Testis (tissue), 3 donors: ENCODE results near the gene TNFRSF1A. TPM values are rescaled to one million over a fixed set of nuclear protein-coding genes. Genes with fewer than 3 reads are reported as not detected.
"Not testable (repeated sequence)": the region's sequence is repeated elsewhere in the genome, so short reads cannot be mapped to it uniquely, and the experiment has no call there.

Source experiments
- DNase-seq: peaks from one replicate; pipeline ENCODE4 v3.0.0-alpha.2; 2019
- H3K27ac ChIP-seq, 2 donors: fragments of 200-600 bp; sonication (generic); one replicate each; pipeline ENCODE4 v1.5.1; 2019
- H3K27me3 ChIP-seq: fragments of 200-600 bp; sonication (generic); one replicate; pipeline ENCODE4 v1.5.1; 2019
- H3K36me3 ChIP-seq: fragments of 200-600 bp; sonication (generic); one replicate; pipeline ENCODE4 v1.5.1; 2017; ENCODE audit warnings: low read depth; ENCODE audit errors: missing control alignments
- H3K4me1 ChIP-seq: fragments of 200-600 bp; sonication (generic); one replicate; pipeline ENCODE4 v1.5.1; 2019
- H3K4me3 ChIP-seq, 2 donors: fragments of 200-600 bp; sonication (generic); one replicate each; pipeline ENCODE4 v1.5.1; 2017 to 2019
- H3K9me3 ChIP-seq: fragments of 200-600 bp; sonication (generic); one replicate; pipeline ENCODE4 v1.5.1; 2017
- POLR2A ChIP-seq: fragments of 450-650 bp; IDR thresholded peaks from one replicate; pipeline ENCODE4 v1.6.1; 2017; ENCODE audit warnings: antibody characterized with exemption, mild to moderate bottlenecking, moderate library complexity
- WGBS, 2 donors: methylation state at CpG; one replicate each; pipeline ENCODE4 v1.1.5; 2018; 5-methylcytosine and 5-hydroxymethylcytosine counted together
- intact Hi-C: fragments of 100-400 bp; cut with DNase I; formaldehyde crosslinking; loops from one replicate; pipeline ENCODE4 v1.15.1; 2023; ENCODE audit warnings: low total_unique reads
- polyA plus RNA-seq: library from polyadenylated mRNA; stranded (reverse); fragments of 350-450 nt; fragmentation: Illumina TruSeq; extraction: RNeasy Lipid Tissue Mini Kit (QIAGEN cat#74804); gene quantifications from one replicate; pipeline ENCODE4 v1.2.3, GENCODE V29; 2014; ENCODE audit warnings: low read depth, low replicate concordance; ENCODE audit not compliant: insufficient read depth
- total RNA-seq, 2 donors: library from RNA; depleted of rRNA; stranded (reverse); fragments of >200 nt; gene quantifications; one replicate each; pipeline ENCODE4 v1.2.3, GENCODE V29; 2016
- TF ChIP-seq, protein P1 (sequence below), 3 experiments: fragments of 450-650 bp in 2 of 3; fragments of 200-600 bp in 1 of 3; sonication (generic) in 1 of 3; IDR thresholded peaks; one replicate each; pipeline ENCODE4 v1.5.1; 2016 to 2019; ENCODE audit warnings: antibody characterized with exemption in 3 of 3, mild to moderate bottlenecking in 2 of 3, moderate library complexity in 1 of 3

The TNFRSF1A gene
- total and polyA plus RNA-seq, 3 donors from 2014 or later, result 59.8 to 106 (median 94.6) TPM

DNA sequence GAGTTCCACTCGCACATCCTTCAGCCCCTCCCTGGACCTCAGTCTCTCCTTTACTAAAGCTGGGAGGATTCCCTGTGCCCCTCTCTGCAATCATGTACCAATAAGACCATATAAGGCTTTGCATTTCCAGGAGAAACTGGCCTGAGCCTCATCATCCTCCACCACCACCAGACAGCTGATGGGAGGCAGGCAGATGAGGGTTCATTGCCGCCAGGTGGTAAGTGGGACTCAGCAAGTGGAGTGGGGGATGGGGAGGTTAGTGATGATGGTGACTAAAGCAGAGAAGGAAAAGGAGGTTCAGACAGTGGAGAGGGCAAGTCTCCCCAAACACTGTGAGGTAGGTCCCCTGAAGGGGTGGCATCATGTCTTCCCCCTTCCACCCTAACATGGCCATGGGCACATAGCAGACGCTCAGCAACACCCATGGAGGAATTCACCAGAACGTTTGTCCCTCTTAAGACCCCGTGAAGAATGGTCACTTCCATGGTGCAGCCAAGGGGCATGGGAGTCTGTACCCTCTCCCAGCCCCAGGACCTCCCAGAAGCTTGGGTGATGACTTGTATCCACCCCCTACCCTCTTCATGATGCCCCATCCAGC lies 4.5 kb upstream of the TNFRSF1A start:
- WGBS, 2 donors, result 85 to 96% methylated on average over 5 of the region's 5 CpGs
- Histone ChIP-seq H3K4me3 (no peak overlapping the region), H3K27me3 (no peaks in the 10 kb centered on the region), H3K36me3 (no peaks in the 10 kb centered on the region), H3K4me1 (peaks cover 39% of the 10 kb centered on the region), H3K9me3 (no peaks in the 10 kb centered on the region), H3K27ac (peak overlapping the region in 1 of 2 donors; percentile 80)
- no peak for DNase-seq
- TF ChIP-seq, protein P1, sequence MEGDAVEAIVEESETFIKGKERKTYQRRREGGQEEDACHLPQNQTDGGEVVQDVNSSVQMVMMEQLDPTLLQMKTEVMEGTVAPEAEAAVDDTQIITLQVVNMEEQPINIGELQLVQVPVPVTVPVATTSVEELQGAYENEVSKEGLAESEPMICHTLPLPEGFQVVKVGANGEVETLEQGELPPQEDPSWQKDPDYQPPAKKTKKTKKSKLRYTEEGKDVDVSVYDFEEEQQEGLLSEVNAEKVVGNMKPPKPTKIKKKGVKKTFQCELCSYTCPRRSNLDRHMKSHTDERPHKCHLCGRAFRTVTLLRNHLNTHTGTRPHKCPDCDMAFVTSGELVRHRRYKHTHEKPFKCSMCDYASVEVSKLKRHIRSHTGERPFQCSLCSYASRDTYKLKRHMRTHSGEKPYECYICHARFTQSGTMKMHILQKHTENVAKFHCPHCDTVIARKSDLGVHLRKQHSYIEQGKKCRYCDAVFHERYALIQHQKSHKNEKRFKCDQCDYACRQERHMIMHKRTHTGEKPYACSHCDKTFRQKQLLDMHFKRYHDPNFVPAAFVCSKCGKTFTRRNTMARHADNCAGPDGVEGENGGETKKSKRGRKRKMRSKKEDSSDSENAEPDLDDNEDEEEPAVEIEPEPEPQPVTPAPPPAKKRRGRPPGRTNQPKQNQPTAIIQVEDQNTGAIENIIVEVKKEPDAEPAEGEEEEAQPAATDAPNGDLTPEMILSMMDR (IDR thresholded peaks at IDR 0.05), result no peak
- TF ChIP-seq POLR2A, result no peak
- intact Hi-C loops, result no loop called here

DNA sequence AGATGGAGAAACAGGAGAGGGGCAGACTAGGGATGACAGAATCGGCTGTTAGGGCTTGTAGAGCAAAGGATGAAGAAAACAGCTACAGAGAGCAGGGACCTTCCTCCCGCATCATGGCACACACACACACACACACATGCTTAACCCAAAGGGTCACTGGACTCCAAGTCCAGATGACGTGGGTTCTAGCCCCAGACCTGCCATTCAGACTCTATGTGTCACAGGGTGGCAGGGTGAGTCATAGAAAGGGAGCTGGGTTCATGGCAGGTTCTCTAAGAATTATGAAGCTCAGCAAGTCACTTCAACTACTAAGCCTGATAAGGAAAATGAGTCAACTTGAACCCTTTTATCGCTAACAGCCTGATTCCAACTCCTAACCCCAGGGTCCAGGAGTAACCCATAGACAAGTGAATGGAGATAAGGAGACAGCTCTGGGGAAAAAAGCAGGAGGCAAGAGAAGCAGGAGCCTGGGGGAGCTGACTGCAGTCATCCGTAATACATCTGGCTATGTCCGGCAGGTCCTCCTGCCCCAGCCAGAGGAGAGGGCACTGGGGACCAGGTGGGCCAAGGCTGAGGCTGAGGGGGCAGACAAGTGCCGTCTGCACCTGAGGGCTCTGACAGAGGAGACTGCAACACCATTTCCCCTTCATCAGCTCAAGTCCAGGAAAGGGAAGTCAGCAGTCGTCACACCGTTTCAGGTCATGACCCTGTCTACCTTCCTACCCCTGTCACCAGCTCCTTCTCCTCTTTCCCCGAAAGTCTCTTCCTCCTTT lies 3.6 kb upstream of the TNFRSF1A start:
- intact Hi-C loops, result no loop called here
- Histone ChIP-seq H3K27me3 (no peaks in the 10 kb centered on the region), H3K36me3 (no peaks in the 10 kb centered on the region), H3K27ac (no peak overlapping the region), H3K4me3 (no peak overlapping the region), H3K4me1 (peaks cover 39% of the 10 kb centered on the region), H3K9me3 (no peaks in the 10 kb centered on the region)
- DNase-seq, result no peak
- TF ChIP-seq, protein P1 (IDR thresholded peaks at IDR 0.05), result no peak
- no peak for TF ChIP-seq POLR2A
- WGBS, 2 donors, result 70 to 76% methylated on average over 10 of the region's 10 CpGs

DNA sequence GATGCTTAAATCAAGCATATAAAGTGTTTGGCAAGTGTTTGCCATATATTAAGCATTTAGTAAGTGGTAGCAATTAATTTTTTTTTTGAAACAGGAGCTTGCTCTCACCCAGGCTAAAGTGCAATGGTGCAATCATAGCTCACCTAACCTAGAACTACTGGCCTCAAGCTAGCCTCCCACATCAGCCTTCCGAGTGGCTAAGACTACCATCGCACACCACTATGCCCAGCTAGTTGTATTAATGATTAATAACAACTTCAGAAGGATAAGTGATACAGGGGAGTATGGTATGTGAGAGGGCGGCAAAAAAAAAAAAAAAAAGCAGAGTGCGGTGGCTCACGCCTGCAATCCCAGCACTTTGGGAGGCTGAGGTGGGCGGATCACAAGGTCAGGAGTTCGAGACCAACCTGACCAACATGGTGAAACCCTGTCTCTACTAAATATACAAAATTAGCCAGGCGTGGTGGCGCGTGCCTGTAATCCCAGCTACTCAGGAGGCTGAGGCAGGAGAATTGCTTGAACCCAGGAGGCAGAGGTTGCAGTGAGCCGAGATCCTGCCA lies 2.3 kb upstream of the TNFRSF1A start:
- DNase-seq, H3K27me3 ChIP-seq, H3K36me3 ChIP-seq, H3K9me3 ChIP-seq, H3K4me3 ChIP-seq, intact Hi-C loops: not testable (repeated sequence)
- Histone ChIP-seq H3K27ac (peak overlapping the region in 1 of 2 donors; percentile 98), H3K4me1 (peaks cover 42% of the 10 kb centered on the region)
- 89 to 90% methylated on average over 11 of the region's 11 CpGs for WGBS, 2 donors

DNA sequence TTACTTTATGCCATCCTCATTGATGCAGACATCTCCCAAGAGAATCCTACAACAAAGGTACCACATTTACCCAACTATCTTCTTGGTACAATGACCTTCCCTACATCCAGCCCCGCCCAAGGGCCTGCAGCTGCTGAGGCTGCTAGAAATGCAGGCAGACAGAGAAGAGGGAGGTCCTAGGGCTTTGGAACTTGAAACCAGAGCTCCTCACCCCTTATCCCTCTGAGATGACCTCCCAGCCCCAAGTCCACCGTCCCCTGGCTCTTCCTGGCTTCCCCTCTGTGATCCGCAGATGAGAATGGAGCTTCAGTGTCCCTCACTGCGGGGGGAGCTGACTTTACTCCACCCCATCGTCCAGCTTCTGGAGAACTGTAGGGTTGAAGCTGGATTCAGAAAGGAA lies 1.6 kb upstream of the TNFRSF1A start:
- intact Hi-C loops, result no loop called here
- Histone ChIP-seq H3K27ac (peak overlapping the region in 1 of 2 donors; percentile 98), H3K4me1 (peaks cover 45% of the 10 kb centered on the region), H3K36me3 (no peaks in the 10 kb centered on the region), H3K27me3 (no peaks in the 10 kb centered on the region), H3K9me3 (no peaks in the 10 kb centered on the region), H3K4me3 (no peak overlapping the region)
- TF ChIP-seq, protein P1 (IDR thresholded peaks at IDR 0.05), result no peak
- no peak for TF ChIP-seq POLR2A
- 39 to 57% methylated on average over 5 of the region's 5 CpGs for WGBS, 2 donors
- no peak for DNase-seq

DNA sequence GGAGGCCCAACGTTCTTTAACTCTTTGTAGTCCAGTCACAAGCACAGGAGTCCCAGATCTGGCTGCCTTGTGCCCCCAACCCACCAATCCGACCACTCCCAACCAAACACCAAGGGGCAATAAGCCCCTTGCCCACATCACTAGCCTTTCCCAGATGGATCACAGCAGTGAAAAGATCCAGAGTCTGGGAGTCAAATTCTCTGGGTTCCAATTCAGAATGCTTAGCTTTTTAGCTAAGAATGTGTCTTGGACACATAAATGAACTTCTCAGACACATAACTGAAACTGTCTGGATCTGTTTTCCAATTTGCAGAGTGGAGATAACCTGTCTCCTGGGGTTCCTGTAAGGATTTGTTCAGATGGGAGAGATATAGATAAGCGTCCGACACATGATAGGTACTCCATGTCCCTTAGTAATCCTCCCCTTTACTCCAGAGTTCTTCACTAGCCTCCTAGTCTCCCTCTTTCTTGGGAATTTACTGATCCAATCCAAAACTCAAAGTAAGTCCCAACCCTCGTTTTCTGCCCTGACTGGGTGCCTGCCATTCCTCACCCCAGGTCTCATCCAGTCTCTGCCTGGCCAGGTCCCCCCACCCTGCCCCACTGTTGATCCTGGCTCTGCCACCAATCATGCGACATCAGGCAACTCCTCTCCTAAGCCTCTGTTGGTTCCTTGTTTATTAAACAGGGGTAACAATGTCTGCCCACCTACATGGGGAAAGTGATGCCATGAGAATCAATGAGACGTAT lies 439 bp upstream of the TNFRSF1A start:
- Histone ChIP-seq H3K9me3 (no peaks in the 10 kb centered on the region), H3K4me1 (peaks cover 49% of the 10 kb centered on the region), H3K27me3 (no peaks in the 10 kb centered on the region), H3K36me3 (no peaks in the 10 kb centered on the region), H3K4me3 (peak overlapping the region; percentile 87 to 93), H3K27ac (peak overlapping the region; percentile 94 to 98)
- DNase-seq, result no peak
- 36 to 46% methylated on average over 7 of the region's 7 CpGs for WGBS, 2 donors
- intact Hi-C loops, result no loop called here
- TF ChIP-seq, protein P1 (IDR thresholded peaks at IDR 0.05), result no peak
- no peak for TF ChIP-seq POLR2A
